Right lobe of liver (tissue), 6 donors: Measurements from ENCODE around the gene DCDC1. TPM values are rescaled to one million over a fixed set of nuclear protein-coding genes. Genes with fewer than 3 reads are reported as not detected.

Experiments
- ATAC-seq, 4 donors: fragments of 200-7000 bp; cut with Tn5 transposase; one replicate each; pipeline ENCODE4 v1.9.1; 2020; ENCODE audit warnings: mild to moderate bottlenecking in 4 of 4, moderate library complexity in 4 of 4
- DNase-seq, 3 donors: peaks; one replicate each; pipeline ENCODE4 v3.0.0-alpha.2; 2020
- H3K27ac ChIP-seq, 3 donors: fragments of 200-600 bp; one replicate each; pipeline ENCODE4 v1.8.0; 2022
- H3K27me3 ChIP-seq, 2 donors: fragments of 200-600 bp; one replicate each; pipeline ENCODE4 v1.8.0; 2022
- H3K36me3 ChIP-seq, 4 donors: fragments of 200-600 bp; sonication (generic) in 1 of 4; one replicate each; pipeline versions ENCODE4 v1.5.1 to v1.8.0; 2017 to 2022; ENCODE audit warnings: control low read depth in 1 of 4
- H3K4me1 ChIP-seq, 4 donors: fragments of 200-600 bp; sonication (generic) in 1 of 4; one replicate each; pipeline versions ENCODE4 v1.5.1 to v1.8.0; 2017 to 2022; ENCODE audit warnings: control low read depth in 1 of 4
- H3K4me3 ChIP-seq, 3 donors: fragments of 200-600 bp; one replicate each; pipeline ENCODE4 v1.8.0; 2022
- H3K9me3 ChIP-seq, 4 donors: fragments of 200-600 bp; sonication (generic) in 1 of 4; one replicate each; pipeline versions ENCODE4 v1.5.1 to v1.8.0; 2017 to 2022; ENCODE audit warnings: control low read depth in 1 of 4
- POLR2A ChIP-seq: fragments of 450-650 bp; IDR thresholded peaks from one replicate; pipeline ENCODE4 v1.6.1; 2017; ENCODE audit warnings: antibody characterized with exemption, mild to moderate bottlenecking
- WGBS: methylation state at CpG from one replicate; pipeline ENCODE4 v1.1.6; 2018; ENCODE audit warnings: low coverage, low lambda C conversion rate; ENCODE audit not compliant: insufficient coverage; ENCODE audit errors: missing lambda C conversion rate; 5-methylcytosine and 5-hydroxymethylcytosine counted together
- intact Hi-C, 2 donors: fragments of 100-400 bp; cut with DNase I; formaldehyde crosslinking; loops; one replicate each; pipeline versions ENCODE4 v1.11.2 to v1.14.1; 2022
- total RNA-seq, 6 experiments: library from RNA; depleted of rRNA in 2 of 6; stranded (reverse); fragments of >200 nt in 2 of 6; fragmentation: NEBNext Ultra II Directional in 3 of 6; extraction: Animal tissue kit (Norgen Biotek cat#: 25700) in 3 of 6; gene quantifications; one replicate each; pipeline versions ENCODE4 v1.1.0 to v1.2.4, GENCODE V29; 2016 to 2023
- TF ChIP-seq, protein P1 (sequence below), 4 donors: fragments of 200-600 bp in 3 of 4; fragments of 450-650 bp in 1 of 4; IDR thresholded peaks; one replicate each; pipeline versions ENCODE4 v1.5.1 to v1.8.0; 2016 to 2022; ENCODE audit warnings: antibody characterized with exemption in 4 of 4, mild to moderate bottlenecking in 2 of 4
- donor health status: DM: no; HTN: yes; CAD: no.
- donor health status: DM: no; HTN: no; CAD: no.
- donor health status: DM: no; HTN: no; CAD: no.
- donor health status: DM: no; HTN: yes; CAD: no.
- donor health status: DM: no; HTN: yes; CAD: no.

Gene DCDC1
- total RNA-seq, 6 experiments from 2014 or later: 1.9 to 4.8 (median 2.6) TPM

DNA sequence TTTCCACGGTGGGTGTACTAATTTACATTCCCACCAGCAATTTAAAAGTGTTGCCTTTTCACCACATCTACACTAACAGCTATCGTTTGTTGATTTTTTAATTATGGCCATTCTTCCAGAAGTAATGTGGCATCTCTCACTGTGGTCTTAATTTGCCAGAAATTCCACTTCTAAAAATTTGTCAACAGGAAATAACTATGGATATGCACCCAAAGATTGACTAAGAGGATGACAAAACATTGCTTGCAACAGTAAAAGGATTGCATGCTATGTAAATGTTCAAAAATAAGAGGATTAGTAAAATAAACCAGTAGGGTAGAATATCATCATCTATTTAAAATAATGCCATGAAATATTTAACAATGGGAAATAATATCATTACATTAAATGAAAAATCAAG lies 219.5 kb downstream of the DCDC1 start:
- intact Hi-C loops: no loop called here
- no peak for DNase-seq
- WGBS: 78% methylated on average over 2 of the region's 2 CpGs
- Histone ChIP-seq H3K27ac (no peak overlapping the region), H3K36me3 (no peaks in the 10 kb centered on the region), H3K9me3 (no peaks in the 10 kb centered on the region), H3K4me1 (no peaks in the 10 kb centered on the region), H3K27me3 (no peaks in the 10 kb centered on the region), H3K4me3 (no peak overlapping the region)
- no peak for ATAC-seq
- TF ChIP-seq, protein P1, sequence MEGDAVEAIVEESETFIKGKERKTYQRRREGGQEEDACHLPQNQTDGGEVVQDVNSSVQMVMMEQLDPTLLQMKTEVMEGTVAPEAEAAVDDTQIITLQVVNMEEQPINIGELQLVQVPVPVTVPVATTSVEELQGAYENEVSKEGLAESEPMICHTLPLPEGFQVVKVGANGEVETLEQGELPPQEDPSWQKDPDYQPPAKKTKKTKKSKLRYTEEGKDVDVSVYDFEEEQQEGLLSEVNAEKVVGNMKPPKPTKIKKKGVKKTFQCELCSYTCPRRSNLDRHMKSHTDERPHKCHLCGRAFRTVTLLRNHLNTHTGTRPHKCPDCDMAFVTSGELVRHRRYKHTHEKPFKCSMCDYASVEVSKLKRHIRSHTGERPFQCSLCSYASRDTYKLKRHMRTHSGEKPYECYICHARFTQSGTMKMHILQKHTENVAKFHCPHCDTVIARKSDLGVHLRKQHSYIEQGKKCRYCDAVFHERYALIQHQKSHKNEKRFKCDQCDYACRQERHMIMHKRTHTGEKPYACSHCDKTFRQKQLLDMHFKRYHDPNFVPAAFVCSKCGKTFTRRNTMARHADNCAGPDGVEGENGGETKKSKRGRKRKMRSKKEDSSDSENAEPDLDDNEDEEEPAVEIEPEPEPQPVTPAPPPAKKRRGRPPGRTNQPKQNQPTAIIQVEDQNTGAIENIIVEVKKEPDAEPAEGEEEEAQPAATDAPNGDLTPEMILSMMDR (IDR thresholded peaks at IDR 0.05): no peak
- TF ChIP-seq POLR2A: no peak

DNA sequence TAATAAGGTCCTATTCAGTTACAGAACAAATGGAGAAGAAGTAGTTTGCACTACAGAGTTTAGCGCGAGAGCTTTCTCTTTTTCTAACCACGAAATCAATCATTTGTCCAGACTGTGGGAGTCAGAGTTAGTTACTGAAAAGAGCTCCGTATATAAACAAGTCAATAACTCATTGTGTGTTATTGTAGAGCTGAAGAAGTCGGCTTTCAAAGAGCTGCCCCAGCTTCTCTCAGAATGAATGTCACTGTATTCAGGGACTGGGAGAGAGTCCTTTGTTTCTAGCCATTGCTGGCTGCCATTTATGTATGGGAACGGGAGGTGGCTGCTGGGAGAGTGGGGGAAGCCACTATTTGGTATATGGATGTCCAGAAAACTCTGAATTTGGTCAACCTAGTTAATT lies 227.8 kb downstream of the DCDC1 start:
- TF ChIP-seq, protein P1 (IDR thresholded peaks at IDR 0.05): no peak
- no peak for TF ChIP-seq POLR2A
- H3K4me1 ChIP-seq: no peaks in the 10 kb centered on the region
- H3K4me3 ChIP-seq: no peak overlapping the region
- no peaks in the 10 kb centered on the region for H3K36me3 ChIP-seq
- no peaks in the 10 kb centered on the region for H3K27me3 ChIP-seq
- 28% methylated on average over 6 of the region's 6 CpGs for WGBS
- no peak overlapping the region for H3K27ac ChIP-seq
- DNase-seq (no peak), ATAC-seq (no peak)
- intact Hi-C loops: no loop called here
- no peaks in the 10 kb centered on the region for H3K9me3 ChIP-seq

- Histone ChIP-seq H3K27me3 (no peaks in the 10 kb centered on the region), H3K36me3 (no peaks in the 10 kb centered on the region), H3K4me3 (no peak overlapping the region), H3K27ac (no peak overlapping the region), H3K9me3 (no peaks in the 10 kb centered on the region), H3K4me1 (no peaks in the 10 kb centered on the region)
- no peak for ATAC-seq
- DNase-seq: no peak
- WGBS: 30% methylated on average over 4 of the region's 4 CpGs
- TF ChIP-seq, protein P1 (IDR thresholded peaks at IDR 0.05): no peak
- no peak for TF ChIP-seq POLR2A
- intact Hi-C loops: no loop called here
Measured at GRCh38 chr11:31139479-31139878, 230.1 kb downstream of the DCDC1 start.

DNA sequence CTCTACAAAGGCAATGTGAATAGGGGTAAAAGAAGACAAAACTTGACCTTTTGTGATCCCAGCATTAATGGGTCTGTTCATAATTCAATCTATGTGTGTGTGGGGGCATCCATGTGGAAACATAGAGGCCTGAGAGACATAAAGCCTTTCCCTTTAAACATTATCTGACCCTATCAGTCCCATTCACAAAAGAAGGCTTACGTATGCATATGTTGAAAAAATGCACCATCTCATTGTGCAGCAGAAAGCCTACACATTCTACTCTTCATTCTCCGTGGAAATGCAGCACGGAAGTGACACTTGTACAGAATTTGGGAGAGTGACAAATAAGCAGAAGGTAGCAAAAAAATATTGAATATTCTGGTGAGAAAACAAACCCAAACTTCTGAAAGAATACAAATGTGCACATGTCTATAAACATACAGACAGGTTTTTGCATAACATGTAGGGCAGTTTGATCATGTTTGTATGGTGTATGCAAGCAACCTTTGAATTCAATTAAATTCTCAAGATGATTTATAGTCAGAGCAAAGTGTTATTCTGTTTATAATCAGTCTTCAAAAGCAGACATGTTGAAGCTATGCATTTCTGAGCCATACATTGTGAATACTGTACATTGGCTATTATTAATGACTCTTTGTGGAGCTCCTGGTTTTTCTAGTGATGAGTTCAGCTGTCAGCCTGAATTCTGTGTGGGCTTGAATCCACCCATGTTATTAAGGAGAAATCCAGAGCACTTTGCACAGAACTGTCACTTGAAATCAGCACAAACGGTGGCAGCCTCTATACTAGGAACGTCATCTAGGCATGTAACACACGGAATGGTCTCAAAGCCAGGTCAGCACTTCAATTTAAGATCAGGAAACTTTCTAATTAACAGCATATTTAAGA lies 236.8 kb downstream of the DCDC1 start:
- Histone ChIP-seq H3K27me3 (no peaks in the 10 kb centered on the region), H3K36me3 (no peaks in the 10 kb centered on the region), H3K4me1 (no peaks in the 10 kb centered on the region), H3K9me3 (no peaks in the 10 kb centered on the region), H3K27ac (no peak overlapping the region), H3K4me3 (no peak overlapping the region)
- 64% methylated on average over 6 of the region's 6 CpGs for WGBS
- intact Hi-C loops: no loop called here
- DNase-seq (no peak), ATAC-seq (no peak)
- TF ChIP-seq, protein P1 (IDR thresholded peaks at IDR 0.05): no peak
- TF ChIP-seq POLR2A: no peak
